ENCODE data around the gene SIDT2. TPM values are rescaled to one million over a fixed set of nuclear protein-coding genes. Genes with fewer than 3 reads are reported as not detected.

Gene SIDT2
- total RNA-seq, 1 experiment from 2014 or later: 37.0 TPM

- H3K4me2 ChIP-seq (ENCODE audit: low read length): no peak overlapping the region
- ATAC-seq: peak; percentile 84
- BruUV-seq (replicated peaks): TSS peak; percentile 6
- no peak overlapping the region for H3K4me3 ChIP-seq (replicated peaks in 1 of 2; ENCODE audit: low read depth in 1 of 2, low read length in 2 of 2)
- POLR2A ChIA-PET: no interaction called here
- H4K20me1 ChIP-seq (ENCODE audit: insufficient read depth): no peaks in the 10 kb centered on the region
- DNase-seq (ENCODE audit: low read depth, low spot score): no peak
- H3K9me3 ChIP-seq (ENCODE audit: control insufficient read depth in 1 of 2, insufficient read depth in 1 of 2, low read depth in 1 of 2, low read length in 2 of 2): no peaks in the 10 kb centered on the region
- H3K4me1 ChIP-seq (ENCODE audit: control insufficient read depth in 1 of 2, insufficient read depth in 2 of 2, low read length in 2 of 2): peaks cover 0 to 8% of the 10 kb centered on the region in 2 experiments; a peak in 1 of 4 replicates
- H3K27me3 ChIP-seq (ENCODE audit: insufficient read depth, low read length): no peaks in the 10 kb centered on the region
- intact Hi-C loops (cut with micrococcal nuclease): no loop called here
- H3K27ac ChIP-seq (ENCODE audit: low read depth, low read length): no peak overlapping the region
- CTCF ChIA-PET: no interaction called here
- H3K36me3 ChIP-seq (ENCODE audit: control insufficient read depth in 1 of 2, insufficient read depth in 2 of 2, low read length in 2 of 2): peaks cover 8 to 13% of the 10 kb centered on the region in 2 experiments; a peak in 2 of 4 replicates
- RAD21 ChIA-PET (ENCODE audit: low non-redundant PET in 1 of 2, low total read pairs in 2 of 2, uncharacterized antibody in 2 of 2, unreplicated experiment in 2 of 2): no interaction called here
- H3K9ac ChIP-seq (ENCODE audit: low read length): no peak overlapping the region
- H3K79me2 ChIP-seq (ENCODE audit: insufficient read depth, low read length): no peaks in the 10 kb centered on the region
- H3K9me2 ChIP-seq (ENCODE audit: insufficient read depth): no peaks in the 10 kb centered on the region
- TF ChIP-seq SIN3A (IDR thresholded peaks at IDR 0.05; ENCODE audit: low read depth): no peak
- TF ChIP-seq RAD21 (IDR thresholded peaks at IDR 0.05; ENCODE audit: low read depth): peak; percentile 15; the same call in 1 of the 2 replicates
- TF ChIP-seq EZH2 (IDR thresholded peaks at IDR 0.05): no peak
- peak in 2 of 3 experiments; percentile 22 to 25; a peak in 1 of 6 replicates for TF ChIP-seq CTCF (IDR thresholded peaks at IDR 0.05 in 2 of 3, conservative IDR thresholded peaks at IDR 0.05 in 1 of 3; ENCODE audit: borderline replicate concordance in 1 of 3, insufficient read depth in 1 of 3, low read depth in 2 of 3, low read length in 2 of 3)
- no peak overlapping the region for H2AFZ ChIP-seq (ENCODE audit: low read depth, low read length, poor library complexity, severe bottlenecking)
These were observed 60.8 kb downstream of the SIDT2 start for GRCh38 chr11:117239295-117239694.

Other genes starting within 250 kb of the SIDT2 start
- 21.0 TPM for gene SIK3, start 80.3 kb upstream of the SIDT2 start, total RNA-seq (2021; ENCODE audit: unreplicated experiment)
- gene PAFAH1B2, start 34.5 kb upstream of the SIDT2 start, total RNA-seq (2021; ENCODE audit: unreplicated experiment): 154 TPM
- 10.0 TPM for gene TAGLN, start 20.6 kb downstream of the SIDT2 start, total RNA-seq (2021; ENCODE audit: unreplicated experiment)
- 30.0 TPM for gene PCSK7, start 53.3 kb downstream of the SIDT2 start, total RNA-seq (2021; ENCODE audit: unreplicated experiment)
- gene RNF214, start 53.9 kb downstream of the SIDT2 start, total RNA-seq (2021; ENCODE audit: unreplicated experiment): 29.3 TPM
- gene BACE1-AS, start 112.6 kb downstream of the SIDT2 start, total RNA-seq (2021; ENCODE audit: unreplicated experiment): 10.2 TPM
- gene BACE1, start 137.5 kb downstream of the SIDT2 start, total RNA-seq (2021; ENCODE audit: unreplicated experiment): 8.5 TPM
- gene CEP164, start 149.1 kb downstream of the SIDT2 start, total RNA-seq (2021; ENCODE audit: unreplicated experiment): 22.2 TPM